Ishikawa (cell line): Measurements from ENCODE around the gene CNTNAP5.

ENCODE experiments used
- CEBPB ChIP-seq: IDR thresholded peaks from 2 replicates; pipeline ENCODE4 v1.6.1; 2012
- CREB1 ChIP-seq: IDR thresholded peaks from 2 replicates; pipeline ENCODE4 v1.6.1; 2012; ENCODE audit warnings: low read depth
- EP300 ChIP-seq: IDR thresholded peaks from 2 replicates; pipeline ENCODE4 v1.6.1; 2012; ENCODE audit warnings: borderline replicate concordance
- FOXM1 ChIP-seq: IDR thresholded peaks from 2 replicates; pipeline ENCODE4 v1.6.1; 2012; ENCODE audit warnings: low read depth, borderline replicate concordance
- MAX ChIP-seq: IDR thresholded peaks from 2 replicates; pipeline ENCODE4 v1.6.1; 2012
- NFIC ChIP-seq: IDR thresholded peaks from 2 replicates; pipeline ENCODE4 v1.6.1; 2012
- RAD21 ChIP-seq: IDR thresholded peaks from 2 replicates; pipeline ENCODE4 v1.6.1; 2012; ENCODE audit warnings: low read depth
- REST ChIP-seq: IDR thresholded peaks from 2 replicates; pipeline ENCODE4 v1.6.1; 2012; ENCODE audit warnings: low read depth, mild to moderate bottlenecking
- USF1 ChIP-seq: IDR thresholded peaks from 2 replicates; pipeline ENCODE4 v1.6.1; 2012
- YY1 ChIP-seq: IDR thresholded peaks from 2 replicates; pipeline ENCODE4 v1.6.1; 2012; ENCODE audit warnings: low read depth

- TF ChIP-seq MAX (no peak), CEBPB (no peak), EP300 (no peak), REST (no peak), NFIC (no peak), YY1 (no peak), CREB1 (no peak), FOXM1 (no peak), RAD21 (no peak), USF1 (no peak)
Observed at GRCh38 chr2:124120246-124120645, 95.2 kb downstream of the CNTNAP5 start.
